Retinal pigment epithelial cell (primary cell): ENCODE results near the gene ACP5.

Source experiments
- DNase-seq: peaks from one replicate; pipeline ENCODE4 v3.0.0-alpha.2; 2010; ENCODE audit warnings: low read depth
- H3K4me3 ChIP-seq: 2 replicates; pipeline ENCODE4 v1.5.1; 2011; ENCODE audit warnings: mild to moderate bottlenecking, low read length, control low read depth, moderate library complexity
- TF ChIP-seq, protein P1 (sequence below): conservative IDR thresholded peaks from 2 replicates; pipeline ENCODE4 v1.5.1; 2011; ENCODE audit warnings: low read depth, low read length, control low read depth, inconsistent platforms

The ACP5 gene

DNA sequence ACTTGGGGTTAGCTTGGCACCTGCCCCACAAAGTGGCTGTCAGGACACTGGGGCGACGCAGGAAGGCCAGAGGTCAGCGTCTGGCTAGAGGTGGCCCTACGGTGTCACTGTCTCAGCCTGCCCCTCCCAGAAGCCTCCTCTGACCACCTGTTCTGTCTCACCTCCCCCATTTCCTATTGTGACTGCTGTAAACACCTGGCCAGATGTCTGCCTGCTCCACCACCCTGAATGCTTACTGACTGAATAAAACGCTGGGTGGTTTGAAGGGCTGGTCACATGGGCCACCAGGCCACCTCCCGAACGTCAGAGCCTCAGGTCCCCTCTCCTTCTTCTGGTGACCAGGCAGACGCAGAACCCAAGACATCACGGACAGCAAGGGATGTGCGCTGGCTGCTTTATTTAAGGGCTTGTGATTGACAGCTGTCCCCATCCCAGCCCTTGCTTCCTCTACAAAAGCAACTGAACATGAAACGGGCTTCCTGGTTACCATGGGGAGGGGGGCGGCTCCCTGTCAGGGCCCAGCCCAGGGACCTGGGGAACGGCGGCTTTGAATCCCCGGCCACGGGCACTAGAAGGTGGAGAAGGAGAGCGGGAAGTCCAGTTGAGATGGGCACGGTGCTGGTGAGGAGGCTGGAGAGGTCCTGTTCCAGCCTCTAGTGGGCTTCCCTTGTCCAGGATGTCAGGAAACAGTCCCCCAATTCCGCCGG is 24.6 kb downstream of the ACP5 start:
- H3K4me3 ChIP-seq, result no peak overlapping the region
- TF ChIP-seq, protein P1, sequence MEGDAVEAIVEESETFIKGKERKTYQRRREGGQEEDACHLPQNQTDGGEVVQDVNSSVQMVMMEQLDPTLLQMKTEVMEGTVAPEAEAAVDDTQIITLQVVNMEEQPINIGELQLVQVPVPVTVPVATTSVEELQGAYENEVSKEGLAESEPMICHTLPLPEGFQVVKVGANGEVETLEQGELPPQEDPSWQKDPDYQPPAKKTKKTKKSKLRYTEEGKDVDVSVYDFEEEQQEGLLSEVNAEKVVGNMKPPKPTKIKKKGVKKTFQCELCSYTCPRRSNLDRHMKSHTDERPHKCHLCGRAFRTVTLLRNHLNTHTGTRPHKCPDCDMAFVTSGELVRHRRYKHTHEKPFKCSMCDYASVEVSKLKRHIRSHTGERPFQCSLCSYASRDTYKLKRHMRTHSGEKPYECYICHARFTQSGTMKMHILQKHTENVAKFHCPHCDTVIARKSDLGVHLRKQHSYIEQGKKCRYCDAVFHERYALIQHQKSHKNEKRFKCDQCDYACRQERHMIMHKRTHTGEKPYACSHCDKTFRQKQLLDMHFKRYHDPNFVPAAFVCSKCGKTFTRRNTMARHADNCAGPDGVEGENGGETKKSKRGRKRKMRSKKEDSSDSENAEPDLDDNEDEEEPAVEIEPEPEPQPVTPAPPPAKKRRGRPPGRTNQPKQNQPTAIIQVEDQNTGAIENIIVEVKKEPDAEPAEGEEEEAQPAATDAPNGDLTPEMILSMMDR, result no peak
- DNase-seq, result no peak

DNA sequence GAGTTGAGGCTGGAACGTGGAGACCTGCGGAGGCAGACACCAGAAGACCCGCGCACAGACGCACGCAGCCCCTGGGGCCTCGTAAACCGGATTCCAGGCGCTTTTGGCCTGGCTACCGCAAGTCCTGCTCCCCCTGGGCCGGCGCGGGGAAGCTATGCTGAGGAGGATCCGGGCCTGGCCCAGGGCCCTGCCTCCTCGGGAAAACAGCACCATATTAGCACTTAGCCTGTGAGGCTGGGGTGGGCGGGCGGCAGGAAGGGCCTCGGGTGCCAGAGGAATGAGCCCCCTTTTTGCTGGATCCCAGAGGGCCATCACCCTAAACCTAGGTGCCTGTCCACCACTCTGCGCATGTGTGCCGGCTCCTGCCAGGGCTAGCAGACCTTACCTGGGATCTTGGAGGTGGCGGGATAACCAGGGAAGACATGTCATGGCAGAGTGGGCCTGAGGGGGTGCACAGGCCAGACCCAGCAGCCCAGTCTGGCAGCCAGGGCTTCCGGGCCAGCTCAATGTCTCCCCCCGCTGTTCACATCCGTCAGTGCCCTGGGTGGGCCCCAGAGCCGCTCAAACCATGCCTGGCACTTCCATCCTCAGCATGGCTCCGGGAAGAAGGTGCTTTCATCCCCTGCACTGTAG is 25.7 kb downstream of the ACP5 start:
- no peak for DNase-seq
- TF ChIP-seq, protein P1, result peak; percentile 52
- H3K4me3 ChIP-seq, result no peak overlapping the region

DNA sequence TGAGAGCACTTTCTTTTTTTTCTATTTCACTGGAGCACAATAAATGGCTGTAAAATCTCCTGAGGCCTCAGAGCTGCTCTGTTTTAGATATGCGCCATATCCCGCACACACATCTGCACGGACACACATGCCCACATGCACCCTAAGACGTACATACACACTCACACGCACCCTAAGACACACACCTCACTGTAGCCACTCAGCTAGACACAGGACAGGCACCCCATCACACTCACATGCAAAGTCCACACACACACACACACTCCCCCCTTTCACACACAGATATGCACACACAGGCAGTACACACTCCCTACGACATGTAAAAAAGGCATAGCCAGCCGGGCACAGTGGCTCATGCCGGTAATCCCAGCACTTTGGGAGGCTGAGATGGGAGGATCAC is 27.2 kb downstream of the ACP5 start:
- H3K4me3 ChIP-seq, result no peak overlapping the region
- no peak for DNase-seq
- TF ChIP-seq, protein P1, result no peak

DNA sequence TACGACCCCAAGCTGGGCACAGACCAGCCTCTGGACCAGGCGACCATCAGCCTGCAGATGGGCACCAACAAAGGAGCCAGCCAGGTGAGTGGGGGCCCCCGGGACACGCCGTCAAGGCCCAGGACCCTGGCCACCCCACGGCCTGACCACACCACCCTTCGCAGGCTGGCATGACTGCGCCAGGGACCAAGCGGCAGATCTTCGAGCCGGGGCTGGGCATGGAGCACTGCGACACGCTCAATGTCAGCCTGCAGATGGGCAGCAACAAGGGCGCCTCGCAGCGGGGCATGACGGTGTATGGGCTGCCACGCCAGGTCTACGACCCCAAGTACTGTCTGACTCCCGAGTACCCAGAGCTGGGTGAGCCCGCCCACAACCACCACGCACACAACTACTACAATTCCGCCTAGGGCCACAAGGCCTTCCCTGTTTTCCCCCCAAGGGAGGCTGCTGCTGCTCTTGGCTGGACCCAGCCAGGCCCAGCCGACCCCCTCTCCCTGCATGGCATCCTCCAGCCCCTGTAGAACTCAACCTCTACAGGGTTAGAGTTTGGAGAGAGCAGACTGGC is 28.0 kb downstream of the ACP5 start:
- no peak overlapping the region for H3K4me3 ChIP-seq
- TF ChIP-seq, protein P1, result no peak
- no peak for DNase-seq

DNA sequence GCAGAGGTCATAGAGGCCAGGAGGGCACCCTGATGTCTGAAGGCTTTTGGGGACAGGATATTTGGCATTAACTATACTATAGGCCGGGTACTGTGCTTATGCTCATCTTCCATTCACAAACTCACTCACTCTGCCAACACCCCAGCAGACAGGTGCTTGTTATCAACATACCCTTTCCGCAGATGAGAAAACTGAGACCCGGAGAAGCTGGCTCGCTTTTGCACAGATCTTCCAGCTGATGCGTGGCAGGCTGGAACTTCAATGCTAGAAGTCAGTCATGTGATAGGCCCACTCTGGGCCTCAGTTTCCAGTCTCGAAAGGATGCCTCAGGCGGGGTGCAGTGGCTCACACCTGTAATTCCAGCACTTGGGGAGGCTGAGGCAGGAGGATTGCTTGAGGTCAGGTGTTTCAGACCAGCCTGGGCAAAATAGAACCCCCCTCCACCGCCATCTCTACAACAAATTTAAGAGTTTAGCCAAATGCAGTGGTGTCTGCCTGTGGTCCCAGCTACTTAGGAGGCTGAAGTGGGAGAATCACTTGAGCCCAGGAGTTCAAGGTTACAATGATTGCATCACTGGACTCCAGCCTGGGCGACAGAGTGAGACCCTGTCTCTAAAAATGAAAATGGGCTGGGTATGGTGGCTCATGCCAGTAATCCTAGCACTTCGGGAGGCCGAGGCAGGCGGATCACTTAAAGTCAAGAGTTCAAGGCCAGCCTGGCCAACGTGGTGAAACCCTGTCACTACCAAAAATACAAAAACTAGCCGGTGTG is 29.3 kb downstream of the ACP5 start:
- DNase-seq, result no peak
- TF ChIP-seq, protein P1, result no peak
- H3K4me3 ChIP-seq, result no peak overlapping the region

DNA sequence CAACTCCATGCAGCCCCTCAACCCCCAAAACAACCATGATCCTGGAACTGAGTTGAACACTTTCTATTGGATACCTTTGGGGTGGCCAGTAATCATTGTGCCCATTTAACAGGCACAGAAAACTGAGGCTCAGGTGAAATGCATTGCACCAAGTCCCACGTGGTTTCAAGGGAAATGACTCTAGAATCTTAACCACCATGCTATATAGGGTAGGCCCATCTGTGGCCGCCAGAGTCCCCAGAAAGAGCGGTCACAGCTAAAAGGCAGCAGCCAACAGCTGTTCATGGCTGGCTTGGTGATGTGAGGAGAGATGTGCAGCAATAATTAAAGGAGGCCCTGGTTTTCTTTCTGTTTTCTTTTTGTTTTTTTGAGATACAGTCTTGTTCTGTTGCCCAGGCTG is 36.2 kb downstream of the ACP5 start:
- TF ChIP-seq, protein P1, result no peak
- no peak overlapping the region for H3K4me3 ChIP-seq
- no peak for DNase-seq
